Body of pancreas (tissue), 4 donors: ENCODE results near the gene AGMAT. TPM values are rescaled to one million over a fixed set of nuclear protein-coding genes. Genes with fewer than 3 reads are reported as not detected.

ENCODE experiments used
- ATAC-seq: fragments of 150-250 bp; one replicate; pipeline ENCODE4 v1.9.1; 2016
- DNase-seq, 4 donors: peaks; one replicate each; pipeline ENCODE4 v3.0.0-alpha.2; 2019
- H3K27ac ChIP-seq, 4 donors: fragments of 200-600 bp; sonication (generic); 1 replicate in 3 of 4; 2 replicates in 1 of 4; pipeline versions ENCODE4 v1.5.1 to v1.6.1; 2016 to 2019; ENCODE audit warnings: mild to moderate bottlenecking in 1 of 4, mixed read lengths in 1 of 4, moderate library complexity in 1 of 4
- H3K27me3 ChIP-seq, 2 donors: fragments of 200-600 bp; sonication (generic); one replicate each; pipeline ENCODE4 v1.6.0; 2016; ENCODE audit warnings: mild to moderate bottlenecking in 1 of 2
- H3K36me3 ChIP-seq, 2 donors: fragments of 200-600 bp; sonication (generic); replicated peaks in 1 of 2; 2 replicates each; pipeline ENCODE4 v1.5.1; 2016; ENCODE audit warnings: low read depth in 2 of 2; ENCODE audit not compliant: insufficient read depth in 1 of 2
- H3K4me1 ChIP-seq: fragments of 200-600 bp; sonication (generic); one replicate; pipeline ENCODE4 v1.6.0; 2016
- H3K4me3 ChIP-seq, 2 donors: fragments of 200-600 bp; sonication (generic); 1 replicate in 1 of 2; 2 replicates in 1 of 2; pipeline ENCODE4 v1.5.1; 2016 to 2019
- H3K9me3 ChIP-seq, 3 donors: fragments of 200-600 bp; sonication (generic); 1 replicate in 2 of 3; 2 replicates in 1 of 3; pipeline ENCODE4 v1.5.1; 2016
- POLR2A ChIP-seq, 3 donors: fragments of 450-650 bp; IDR thresholded peaks; one replicate each; pipeline ENCODE4 v1.6.1; 2016; ENCODE audit warnings: antibody characterized with exemption in 3 of 3, mild to moderate bottlenecking in 2 of 3
- WGBS, 2 donors: methylation state at CpG; one replicate each; pipeline ENCODE4 v1.1.5; 2017; 5-methylcytosine and 5-hydroxymethylcytosine counted together
- intact Hi-C: fragments of 100-400 bp; cut with DNase I; formaldehyde crosslinking; loops from one replicate; pipeline ENCODE4 v1.15.1; 2023
- total RNA-seq, 2 donors: library from RNA; depleted of rRNA; stranded (reverse); fragments of >200 nt; gene quantifications; one replicate each; pipeline ENCODE4 v1.1.0, GENCODE V29; 2016
- TF ChIP-seq, protein P1 (sequence below), 7 experiments: fragments of 450-650 bp in 4 of 7; fragments of 200-600 bp in 3 of 7; sonication (generic) in 3 of 7; IDR thresholded peaks; one replicate each; pipeline ENCODE4 v1.5.1; 2016 to 2019; ENCODE audit warnings: antibody characterized with exemption in 7 of 7

AGMAT gene
- total RNA-seq, 2 donors from 2014 or later: 0.33 to 0.52 TPM

DNA sequence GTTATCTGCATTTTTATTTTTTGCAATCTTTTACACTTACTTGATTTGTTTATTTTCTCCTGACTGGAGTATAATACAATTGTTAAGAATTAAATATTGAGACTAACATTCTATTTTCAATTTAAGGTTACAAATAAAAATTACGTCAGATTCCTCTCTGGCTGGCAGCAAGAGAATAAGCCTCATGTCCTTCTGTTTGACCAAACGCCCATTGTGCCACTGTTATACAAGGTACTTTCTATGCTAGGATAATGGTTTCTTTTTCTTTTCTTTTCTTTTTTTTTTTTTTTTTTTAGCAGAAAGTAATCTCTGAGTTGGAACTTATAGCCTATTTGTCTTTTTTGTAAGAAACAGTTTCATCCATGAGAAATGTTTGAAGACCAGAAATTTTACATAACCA lies 38.2 kb downstream of the AGMAT start:
- no peak overlapping the region for H3K27ac ChIP-seq
- intact Hi-C loops: no loop called here
- H3K4me1 ChIP-seq: no peaks in the 10 kb centered on the region
- no peaks in the 10 kb centered on the region for H3K27me3 ChIP-seq
- no peak overlapping the region for H3K4me3 ChIP-seq
- TF ChIP-seq, protein P1, sequence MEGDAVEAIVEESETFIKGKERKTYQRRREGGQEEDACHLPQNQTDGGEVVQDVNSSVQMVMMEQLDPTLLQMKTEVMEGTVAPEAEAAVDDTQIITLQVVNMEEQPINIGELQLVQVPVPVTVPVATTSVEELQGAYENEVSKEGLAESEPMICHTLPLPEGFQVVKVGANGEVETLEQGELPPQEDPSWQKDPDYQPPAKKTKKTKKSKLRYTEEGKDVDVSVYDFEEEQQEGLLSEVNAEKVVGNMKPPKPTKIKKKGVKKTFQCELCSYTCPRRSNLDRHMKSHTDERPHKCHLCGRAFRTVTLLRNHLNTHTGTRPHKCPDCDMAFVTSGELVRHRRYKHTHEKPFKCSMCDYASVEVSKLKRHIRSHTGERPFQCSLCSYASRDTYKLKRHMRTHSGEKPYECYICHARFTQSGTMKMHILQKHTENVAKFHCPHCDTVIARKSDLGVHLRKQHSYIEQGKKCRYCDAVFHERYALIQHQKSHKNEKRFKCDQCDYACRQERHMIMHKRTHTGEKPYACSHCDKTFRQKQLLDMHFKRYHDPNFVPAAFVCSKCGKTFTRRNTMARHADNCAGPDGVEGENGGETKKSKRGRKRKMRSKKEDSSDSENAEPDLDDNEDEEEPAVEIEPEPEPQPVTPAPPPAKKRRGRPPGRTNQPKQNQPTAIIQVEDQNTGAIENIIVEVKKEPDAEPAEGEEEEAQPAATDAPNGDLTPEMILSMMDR (IDR thresholded peaks at IDR 0.05): no peak
- TF ChIP-seq POLR2A (IDR thresholded peaks at IDR 0.05): no peak
- H3K36me3 ChIP-seq: peaks cover 5 to 32% of the 10 kb centered on the region in 2 donors
- DNase-seq (no peak), ATAC-seq (no peak)
- 85 to 98% methylated on average over 2 of the region's 2 CpGs for WGBS, 2 donors
- H3K9me3 ChIP-seq: no peaks in the 10 kb centered on the region

DNA sequence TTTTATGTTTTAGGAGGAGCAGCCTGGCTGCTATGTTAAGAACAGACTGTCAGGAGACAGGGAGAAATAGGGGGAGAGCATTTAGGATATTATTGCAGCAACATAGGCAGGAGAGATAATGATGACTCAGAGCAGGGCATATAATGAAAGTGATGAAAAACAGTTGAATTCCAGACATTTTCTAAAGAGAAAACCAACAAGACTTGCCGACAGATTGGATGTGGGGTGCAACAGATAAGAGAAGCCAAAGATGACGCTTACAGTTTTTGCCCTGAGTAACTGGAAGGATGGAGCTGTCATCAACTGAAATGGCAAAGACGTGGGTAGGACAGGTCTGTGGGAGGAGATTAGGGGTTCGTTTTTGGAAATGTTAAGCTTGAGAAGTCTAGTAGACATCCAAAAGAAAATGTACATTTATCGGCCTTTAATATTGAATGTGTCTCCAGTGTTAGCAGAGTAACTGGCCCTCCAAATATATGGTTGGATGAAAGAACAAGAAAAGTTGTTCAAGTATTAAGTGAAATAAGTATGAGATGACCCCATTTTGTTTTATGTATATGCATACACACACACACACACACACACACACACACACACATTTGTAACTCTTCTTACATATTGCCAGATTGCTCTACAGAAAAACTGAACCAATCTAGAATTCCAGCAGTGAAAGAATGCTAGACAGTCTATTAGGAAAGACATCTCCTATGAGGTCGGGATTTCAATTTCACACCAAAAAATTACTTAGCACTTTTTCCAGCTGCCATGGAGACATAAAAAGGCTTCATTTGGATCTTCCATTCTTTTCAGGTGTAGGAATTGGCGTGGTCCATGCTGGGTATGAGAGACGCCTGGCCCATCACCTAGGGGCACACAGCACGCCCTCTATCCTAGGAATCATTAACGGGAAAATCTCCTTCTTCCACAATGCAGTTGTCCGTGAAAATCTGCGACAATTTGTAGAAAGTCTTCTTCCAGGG lies 41.0 kb downstream of the AGMAT start:
- DNase-seq (no peak), ATAC-seq (no peak)
- intact Hi-C loops: no loop called here
- TF ChIP-seq, protein P1 (IDR thresholded peaks at IDR 0.05): no peak
- TF ChIP-seq POLR2A (IDR thresholded peaks at IDR 0.05): no peak
- Histone ChIP-seq H3K36me3 (peaks cover 5 to 45% of the 10 kb centered on the region in 2 donors), H3K4me1 (no peaks in the 10 kb centered on the region), H3K27ac (no peak overlapping the region), H3K4me3 (no peak overlapping the region), H3K9me3 (no peaks in the 10 kb centered on the region), H3K27me3 (no peaks in the 10 kb centered on the region)
- 89% methylated on average over 12 of the region's 12 CpGs for WGBS, 2 donors

DNA sequence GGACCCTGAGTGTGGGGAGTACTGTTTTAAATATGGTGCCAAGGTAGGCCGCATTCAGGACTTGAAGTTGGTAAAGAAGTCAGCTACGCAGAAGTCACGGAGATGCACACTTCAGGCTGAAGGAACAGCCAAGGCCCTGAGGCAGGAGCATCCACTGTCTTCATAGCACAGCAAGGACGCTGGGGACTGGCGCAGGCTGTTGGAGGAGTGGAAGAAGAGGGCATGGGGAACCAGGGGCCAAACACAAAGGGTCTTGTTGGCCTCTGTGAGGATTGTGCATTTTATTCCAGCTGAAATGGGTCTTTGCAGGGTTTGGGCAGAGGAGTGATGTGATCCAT lies 41.6 kb downstream of the AGMAT start:
- no peaks in the 10 kb centered on the region for H3K4me1 ChIP-seq
- TF ChIP-seq, protein P1 (IDR thresholded peaks at IDR 0.05): no peak
- TF ChIP-seq POLR2A (IDR thresholded peaks at IDR 0.05): no peak
- ATAC-seq (no peak), DNase-seq (no peak)
- peaks cover 5 to 43% of the 10 kb centered on the region in 2 donors for H3K36me3 ChIP-seq
- WGBS, 2 donors: 92 to 97% methylated on average over 5 of the region's 5 CpGs
- no peaks in the 10 kb centered on the region for H3K9me3 ChIP-seq
- no peak overlapping the region for H3K4me3 ChIP-seq
- H3K27ac ChIP-seq: no peak overlapping the region
- intact Hi-C loops: no loop called here
- H3K27me3 ChIP-seq: no peaks in the 10 kb centered on the region

DNA sequence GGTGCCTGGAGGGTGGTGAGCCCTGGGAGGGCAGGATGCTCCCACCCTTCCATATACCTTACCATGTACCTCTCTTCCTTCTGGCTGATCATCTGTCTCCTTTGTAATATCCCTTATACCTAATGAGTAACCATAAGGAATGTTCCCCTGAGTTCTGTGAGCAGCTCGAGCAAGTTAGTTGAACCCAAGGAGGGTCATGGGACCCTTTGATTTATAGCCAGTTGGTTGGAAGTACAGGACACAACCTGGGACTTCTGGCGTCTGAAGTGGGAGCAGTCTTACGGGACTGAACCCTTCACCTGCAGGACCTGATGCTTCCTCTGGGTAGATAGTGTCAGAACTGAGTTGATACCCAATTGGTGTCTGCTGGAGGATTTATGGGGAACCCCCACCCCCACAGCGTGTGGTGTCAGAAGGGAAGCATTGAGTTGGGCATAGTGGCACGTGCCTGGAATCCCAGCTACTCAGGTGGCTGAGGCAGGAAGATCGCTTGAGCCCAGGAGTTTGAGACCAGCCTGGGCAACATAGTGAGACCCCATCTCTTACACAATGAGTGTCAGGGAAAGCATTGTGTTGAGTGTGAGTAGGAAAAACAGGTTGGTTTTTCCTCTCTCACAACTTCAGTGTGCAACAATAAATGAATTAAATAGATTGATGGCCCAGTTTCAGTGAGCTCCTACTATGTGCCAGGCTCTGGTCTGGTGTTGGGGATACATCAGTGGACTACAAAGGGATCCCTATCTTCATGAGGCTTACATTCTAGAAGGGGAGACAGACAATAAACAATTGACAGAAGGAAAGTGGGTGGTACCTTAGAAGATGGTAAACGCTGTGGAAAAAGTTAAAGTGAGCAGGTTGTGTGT lies 42.2 kb downstream of the AGMAT start:
- H3K36me3 ChIP-seq: peaks cover 5 to 39% of the 10 kb centered on the region in 2 donors
- DNase-seq: no peak
- H3K4me1 ChIP-seq: no peaks in the 10 kb centered on the region
- ATAC-seq: no peak
- TF ChIP-seq, protein P1 (IDR thresholded peaks at IDR 0.05): no peak
- TF ChIP-seq POLR2A (IDR thresholded peaks at IDR 0.05): no peak
- intact Hi-C loops: no loop called here
- H3K27ac ChIP-seq: no peak overlapping the region
- WGBS, 2 donors: 82 to 96% methylated on average over 4 to 6 of the region's 7 CpGs
- no peaks in the 10 kb centered on the region for H3K27me3 ChIP-seq
- H3K4me3 ChIP-seq: no peak overlapping the region
- H3K9me3 ChIP-seq: no peaks in the 10 kb centered on the region
